ENCODE results near the gene PIERCE2. TPM values are rescaled to one million over a fixed set of nuclear protein-coding genes. Genes with fewer than 3 reads are reported as not detected.

The PIERCE2 gene, protein sequence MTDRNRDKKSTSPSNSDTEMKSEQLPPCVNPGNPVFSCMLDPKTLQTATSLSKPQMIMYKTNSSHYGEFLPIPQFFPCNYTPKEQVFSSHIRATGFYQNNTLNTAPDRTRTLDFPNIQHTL
- total RNA-seq = 1.8 and 2.9 TPM in 2 replicates

DNA sequence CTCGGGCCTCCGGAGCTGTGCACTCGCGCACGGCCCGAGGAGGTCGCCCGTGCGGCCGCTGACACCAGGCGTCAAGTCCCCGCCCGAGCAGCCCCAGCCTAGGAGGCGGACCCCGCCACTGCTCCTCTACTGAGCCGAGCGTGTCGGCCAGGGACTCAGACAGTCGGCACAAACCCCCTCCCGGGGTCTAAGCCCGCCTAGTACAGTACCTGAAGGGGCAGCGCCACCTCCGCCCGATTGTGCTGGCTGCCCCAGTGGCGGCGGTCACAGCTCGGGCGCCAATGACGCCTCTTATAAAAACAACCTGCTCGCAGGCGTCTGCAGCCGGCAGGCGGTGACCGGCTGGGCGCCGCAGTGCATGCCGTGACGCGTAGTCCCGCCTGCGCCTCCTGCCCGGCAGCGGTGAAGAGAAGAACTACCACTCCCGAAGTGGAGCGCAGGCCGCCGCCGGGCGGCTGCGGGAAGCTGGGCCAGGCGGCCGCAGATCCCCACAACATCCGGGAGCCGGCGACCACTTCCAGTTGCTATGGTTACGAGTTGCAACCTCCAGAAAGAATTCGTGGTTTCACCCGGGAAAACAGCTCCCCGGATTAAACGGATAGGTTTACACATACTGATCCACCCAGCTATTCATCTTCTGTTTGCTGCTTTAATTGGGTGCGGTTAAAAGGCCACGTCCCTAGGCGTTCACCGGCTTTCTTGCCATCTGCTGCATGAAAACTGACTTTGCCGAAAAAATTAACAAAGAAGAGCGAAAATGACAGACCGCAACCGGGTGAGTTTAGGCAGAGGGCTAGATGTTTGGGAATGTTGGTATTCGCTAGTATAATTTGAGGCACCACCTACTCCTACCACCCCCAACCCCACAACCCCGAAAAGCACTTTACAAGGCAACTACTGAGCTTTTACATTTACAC, at the start of gene PIERCE2, which contains the start of gene CCPG1:
Gene PIERCE2 (plus strand): TSS at position 484 of the 917 bp plus-strand sequence. CDS start 274 bp downstream, at position 758.
Gene CCPG1 (minus strand): TSS at position 348 of the 917 bp plus-strand sequence. CDS start 18,935 bp downstream, outside the sequence.
- Histone ChIP-seq H3K27me3 (ENCODE audit: control insufficient read depth, insufficient read depth, low read length) (no peaks in the 10 kb centered on the region), H3K4me3 (ENCODE audit: low read depth, low read length) (peak within 1 kb of the TSS; percentile 94), H3K36me3 (ENCODE audit: control insufficient read depth, insufficient read depth, low read length) (no peaks in the 10 kb centered on the region)
- no peak for FAIRE-seq
- TF ChIP-seq CTCF (IDR thresholded peaks at IDR 0.05; ENCODE audit: insufficient read depth, low read length, severe bottlenecking) = peak; percentile 78
- DNase-seq (ENCODE audit: low read depth) = peak; percentile 81

DNA sequence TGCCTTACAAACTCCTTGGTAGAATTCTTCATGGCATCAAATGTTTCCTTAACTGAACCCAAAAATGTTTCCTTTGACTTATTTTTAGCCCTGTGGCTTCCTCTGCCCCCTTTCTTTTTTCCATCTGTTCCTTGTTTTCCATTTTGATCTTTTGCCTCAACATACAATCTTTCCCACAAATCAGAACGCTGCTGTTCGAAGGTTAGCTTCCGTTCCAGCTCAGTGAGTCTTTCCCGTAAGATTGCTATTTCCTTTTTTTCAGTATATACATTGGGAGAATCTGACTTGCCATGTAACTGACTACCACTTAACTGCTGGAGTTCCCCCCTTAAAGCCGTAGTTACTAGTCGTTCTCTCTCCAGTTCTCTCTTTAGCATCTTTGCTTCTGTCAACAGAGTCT, 48.0 kb upstream of the PIERCE2 start:
- Histone ChIP-seq H3K4me3 (ENCODE audit: low read depth, low read length) (no peak overlapping the region), H3K27me3 (ENCODE audit: control insufficient read depth, insufficient read depth, low read length) (no peaks in the 10 kb centered on the region), H3K36me3 (ENCODE audit: control insufficient read depth, insufficient read depth, low read length) (no peaks in the 10 kb centered on the region)
- DNase-seq (ENCODE audit: low read depth) (no peak), FAIRE-seq (no peak)
- TF ChIP-seq CTCF (IDR thresholded peaks at IDR 0.05; ENCODE audit: insufficient read depth, low read length, severe bottlenecking) = no peak

DNA sequence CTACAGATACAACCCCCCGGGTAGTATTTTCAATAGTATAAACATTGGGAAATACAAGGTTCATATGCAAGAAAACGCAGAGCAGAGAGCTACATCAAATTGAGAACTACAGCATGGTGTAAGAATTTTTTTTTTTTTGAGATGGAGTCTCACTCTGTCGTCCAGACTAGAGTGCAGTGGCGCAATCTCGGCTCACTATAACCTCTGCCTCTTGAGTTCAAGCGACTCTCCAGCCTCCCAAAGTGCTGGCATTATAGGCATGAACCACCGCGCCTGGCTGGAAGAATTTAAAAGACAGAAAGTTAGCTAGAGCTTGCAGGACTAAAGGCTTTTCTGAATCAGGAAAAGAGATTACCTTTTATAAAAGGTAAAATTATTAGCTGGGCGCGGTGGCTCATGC, 47.2 kb upstream of the PIERCE2 start:
- Histone ChIP-seq H3K27me3 (ENCODE audit: control insufficient read depth, insufficient read depth, low read length) (no peaks in the 10 kb centered on the region), H3K36me3 (ENCODE audit: control insufficient read depth, insufficient read depth, low read length) (no peaks in the 10 kb centered on the region), H3K4me3 (ENCODE audit: low read depth, low read length) (no peak overlapping the region)
- no peak for FAIRE-seq
- DNase-seq (ENCODE audit: low read depth) = no peak
- no peak for TF ChIP-seq CTCF (IDR thresholded peaks at IDR 0.05; ENCODE audit: insufficient read depth, low read length, severe bottlenecking)

- Histone ChIP-seq H3K27me3 (ENCODE audit: control insufficient read depth, insufficient read depth, low read length) (no peaks in the 10 kb centered on the region), H3K4me3 (ENCODE audit: low read depth, low read length) (no peak overlapping the region), H3K36me3 (ENCODE audit: control insufficient read depth, insufficient read depth, low read length) (no peaks in the 10 kb centered on the region)
- DNase-seq (ENCODE audit: low read depth) (no peak), FAIRE-seq (no peak)
- no peak for TF ChIP-seq CTCF (IDR thresholded peaks at IDR 0.05; ENCODE audit: insufficient read depth, low read length, severe bottlenecking)
Measured at GRCh38 chr15:55362641-55363040, 45.7 kb upstream of the PIERCE2 start.

GRCh38 chr15:55366981-55367380, 41.3 kb upstream of the PIERCE2 start:
- Histone ChIP-seq H3K4me3 (ENCODE audit: low read depth, low read length) (no peak overlapping the region), H3K36me3 (ENCODE audit: control insufficient read depth, insufficient read depth, low read length) (no peaks in the 10 kb centered on the region), H3K27me3 (ENCODE audit: control insufficient read depth, insufficient read depth, low read length) (no peaks in the 10 kb centered on the region)
- FAIRE-seq (no peak), DNase-seq (ENCODE audit: low read depth) (no peak)
- TF ChIP-seq CTCF (IDR thresholded peaks at IDR 0.05; ENCODE audit: insufficient read depth, low read length, severe bottlenecking) = no peak

All from bronchial epithelial cell (primary cell).